Measurements from ENCODE around the gene ASIC4. TPM values are rescaled to one million over a fixed set of nuclear protein-coding genes. Genes with fewer than 3 reads are reported as not detected.

Gene ASIC4
- total and polyA plus RNA-seq, 2 of the 13 experiments (the other 11 are each of a cell fraction or from before 2014, with no cell fraction given): 0.03 TPM; not detected in 1

DNA sequence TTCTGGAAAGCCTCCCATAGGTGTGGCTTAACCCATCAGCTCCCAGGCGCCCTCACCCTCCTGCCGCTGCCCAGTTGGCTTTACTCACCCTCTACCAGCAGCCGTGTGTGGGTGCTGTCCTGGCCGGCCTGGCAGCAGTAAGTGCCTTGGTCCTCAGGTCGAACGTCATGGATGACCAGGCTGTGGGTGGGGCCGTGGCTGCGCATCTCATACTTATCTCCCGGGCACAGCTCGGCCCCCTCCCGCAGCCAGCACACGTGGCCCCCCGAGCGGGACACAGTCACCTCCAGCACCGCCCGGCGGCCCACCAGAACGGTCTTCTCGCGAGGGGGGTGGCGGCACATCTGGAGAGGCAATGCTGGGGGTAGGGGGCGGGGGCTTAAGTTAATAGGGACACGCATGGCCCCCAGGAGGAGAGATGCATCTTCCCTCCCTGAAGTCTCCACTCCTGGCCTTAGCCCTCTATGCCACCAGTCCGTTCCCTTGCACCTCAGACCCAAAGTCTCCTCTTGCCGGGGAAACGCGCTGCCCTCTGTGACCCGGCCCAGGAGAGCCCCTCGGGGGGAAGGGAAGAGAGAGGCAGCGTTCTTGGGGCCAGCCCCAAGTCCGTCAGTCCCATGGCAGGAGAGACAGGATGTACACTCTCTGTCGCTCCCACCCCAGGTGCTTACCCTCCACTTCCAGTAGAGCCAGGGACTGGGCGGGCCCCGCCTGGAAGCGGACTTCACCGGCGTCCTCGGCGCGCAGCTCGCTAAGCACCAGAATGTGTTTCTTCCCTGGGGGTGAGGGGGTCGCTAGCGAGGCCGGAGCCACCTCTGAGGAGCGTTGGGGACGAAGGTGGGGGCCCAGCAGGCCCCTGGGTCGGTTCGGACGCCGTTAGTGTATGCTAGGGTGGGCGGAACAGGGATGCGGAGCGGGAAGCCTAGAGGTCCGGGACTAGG lies 37.4 kb downstream of the ASIC4 start (continued):
- TF ChIP-seq, protein P1, sequence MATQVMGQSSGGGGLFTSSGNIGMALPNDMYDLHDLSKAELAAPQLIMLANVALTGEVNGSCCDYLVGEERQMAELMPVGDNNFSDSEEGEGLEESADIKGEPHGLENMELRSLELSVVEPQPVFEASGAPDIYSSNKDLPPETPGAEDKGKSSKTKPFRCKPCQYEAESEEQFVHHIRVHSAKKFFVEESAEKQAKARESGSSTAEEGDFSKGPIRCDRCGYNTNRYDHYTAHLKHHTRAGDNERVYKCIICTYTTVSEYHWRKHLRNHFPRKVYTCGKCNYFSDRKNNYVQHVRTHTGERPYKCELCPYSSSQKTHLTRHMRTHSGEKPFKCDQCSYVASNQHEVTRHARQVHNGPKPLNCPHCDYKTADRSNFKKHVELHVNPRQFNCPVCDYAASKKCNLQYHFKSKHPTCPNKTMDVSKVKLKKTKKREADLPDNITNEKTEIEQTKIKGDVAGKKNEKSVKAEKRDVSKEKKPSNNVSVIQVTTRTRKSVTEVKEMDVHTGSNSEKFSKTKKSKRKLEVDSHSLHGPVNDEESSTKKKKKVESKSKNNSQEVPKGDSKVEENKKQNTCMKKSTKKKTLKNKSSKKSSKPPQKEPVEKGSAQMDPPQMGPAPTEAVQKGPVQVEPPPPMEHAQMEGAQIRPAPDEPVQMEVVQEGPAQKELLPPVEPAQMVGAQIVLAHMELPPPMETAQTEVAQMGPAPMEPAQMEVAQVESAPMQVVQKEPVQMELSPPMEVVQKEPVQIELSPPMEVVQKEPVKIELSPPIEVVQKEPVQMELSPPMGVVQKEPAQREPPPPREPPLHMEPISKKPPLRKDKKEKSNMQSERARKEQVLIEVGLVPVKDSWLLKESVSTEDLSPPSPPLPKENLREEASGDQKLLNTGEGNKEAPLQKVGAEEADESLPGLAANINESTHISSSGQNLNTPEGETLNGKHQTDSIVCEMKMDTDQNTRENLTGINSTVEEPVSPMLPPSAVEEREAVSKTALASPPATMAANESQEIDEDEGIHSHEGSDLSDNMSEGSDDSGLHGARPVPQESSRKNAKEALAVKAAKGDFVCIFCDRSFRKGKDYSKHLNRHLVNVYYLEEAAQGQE (IDR thresholded peaks at IDR 0.05; ENCODE audit: borderline replicate concordance in 1 of 2, low read depth in 1 of 2, low read length in 2 of 2): no peak
- TF ChIP-seq ZNF33B (CRISPR knock-in tag; IDR thresholded peaks at IDR 0.05): peak; percentile 48; the same call in 1 of the 2 replicates
- no peak for TF ChIP-seq U2AF2 (IDR thresholded peaks at IDR 0.05; ENCODE audit: low read depth, low read length)
- peak; percentile 51 for TF ChIP-seq ZNF350 (CRISPR knock-in tag; IDR thresholded peaks at IDR 0.05; ENCODE audit: borderline replicate concordance, low read depth)
- TF ChIP-seq, protein P2, sequence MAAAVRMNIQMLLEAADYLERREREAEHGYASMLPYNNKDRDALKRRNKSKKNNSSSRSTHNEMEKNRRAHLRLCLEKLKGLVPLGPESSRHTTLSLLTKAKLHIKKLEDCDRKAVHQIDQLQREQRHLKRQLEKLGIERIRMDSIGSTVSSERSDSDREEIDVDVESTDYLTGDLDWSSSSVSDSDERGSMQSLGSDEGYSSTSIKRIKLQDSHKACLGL (CRISPR knock-in tag; IDR thresholded peaks at IDR 0.05): no peak
- TF ChIP-seq AGO1 (IDR thresholded peaks at IDR 0.05; ENCODE audit: low read depth, low read length, poor library complexity, severe bottlenecking): no peak
- no peak for TF ChIP-seq SIN3B (IDR thresholded peaks at IDR 0.05; ENCODE audit: low read length)
- 0 out of 2 replicates have a peak, but pooled peaks have one; percentile 47 for TF ChIP-seq TARDBP (CRISPR knock-in tag; IDR thresholded peaks at IDR 0.05)
- TF ChIP-seq ZNF879 (CRISPR knock-in tag; IDR thresholded peaks at IDR 0.05): no peak; the same call in 1 of the 2 replicates
- no peak for TF ChIP-seq LRRFIP1 (CRISPR knock-in tag; conservative IDR thresholded peaks at IDR 0.05)
- TF ChIP-seq TAF1 (CRISPR knock-in tag; IDR thresholded peaks at IDR 0.05): no peak
- no peak for TF ChIP-seq ZNF468 (CRISPR knock-in tag; IDR thresholded peaks at IDR 0.05)
- TF ChIP-seq ATF7-NPFF (CRISPR knock-in tag; IDR thresholded peaks at IDR 0.05; ENCODE audit: low read depth): 0 out of 2 replicates have a peak, but pooled peaks have one; percentile 9
- no peak for TF ChIP-seq ZSCAN25 (CRISPR knock-in tag; IDR thresholded peaks at IDR 0.05)
- peak; percentile 84; the same call in 1 of the 2 replicates for TF ChIP-seq ZNF589 (CRISPR knock-in tag; conservative IDR thresholded peaks at IDR 0.05)
- TF ChIP-seq MAFK (conservative IDR thresholded peaks at IDR 0.05 in 1 of 2, IDR thresholded peaks at IDR 0.05 in 1 of 2; ENCODE audit: low read length in 2 of 2): no peak
- TF ChIP-seq, protein P3, sequence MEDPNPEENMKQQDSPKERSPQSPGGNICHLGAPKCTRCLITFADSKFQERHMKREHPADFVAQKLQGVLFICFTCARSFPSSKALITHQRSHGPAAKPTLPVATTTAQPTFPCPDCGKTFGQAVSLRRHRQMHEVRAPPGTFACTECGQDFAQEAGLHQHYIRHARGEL (CRISPR knock-in tag; IDR thresholded peaks at IDR 0.05): 0 out of 2 replicates have a peak, but pooled peaks have one; percentile 12
- no peak for TF ChIP-seq ZNF326 (CRISPR knock-in tag; IDR thresholded peaks at IDR 0.05; ENCODE audit: borderline replicate concordance)
- TF ChIP-seq, protein P4, sequence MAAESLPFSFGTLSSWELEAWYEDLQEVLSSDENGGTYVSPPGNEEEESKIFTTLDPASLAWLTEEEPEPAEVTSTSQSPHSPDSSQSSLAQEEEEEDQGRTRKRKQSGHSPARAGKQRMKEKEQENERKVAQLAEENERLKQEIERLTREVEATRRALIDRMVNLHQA (CRISPR knock-in tag; IDR thresholded peaks at IDR 0.05): no peak
- TF ChIP-seq ZNF225 (CRISPR knock-in tag; IDR thresholded peaks at IDR 0.05): no peak
- no peak for TF ChIP-seq ISL2 (CRISPR knock-in tag; IDR thresholded peaks at IDR 0.05)

All from HepG2 (cell line).